Measurements from ENCODE around the gene MME.

DNA sequence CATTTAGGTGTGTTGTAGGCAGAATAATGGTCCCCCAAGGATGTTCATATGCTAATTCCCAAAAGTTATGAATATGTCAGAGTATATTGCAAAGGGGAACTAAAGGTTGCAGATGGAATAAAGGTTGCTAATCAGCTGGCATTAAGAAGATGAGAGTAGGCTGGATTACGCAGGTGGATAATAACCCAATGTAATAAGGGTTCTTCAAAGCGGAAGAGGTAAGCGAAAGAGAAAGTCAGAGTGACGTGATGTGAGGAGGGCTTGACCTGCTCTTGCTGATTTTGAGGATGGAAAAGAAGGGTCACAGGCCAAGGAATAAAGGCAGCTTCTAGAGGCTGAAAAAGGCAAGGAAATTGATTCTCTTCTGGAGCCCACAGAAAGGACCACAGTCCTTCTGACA lies 109.4 kb downstream of the MME start:
- TF ChIP-seq, protein P1, sequence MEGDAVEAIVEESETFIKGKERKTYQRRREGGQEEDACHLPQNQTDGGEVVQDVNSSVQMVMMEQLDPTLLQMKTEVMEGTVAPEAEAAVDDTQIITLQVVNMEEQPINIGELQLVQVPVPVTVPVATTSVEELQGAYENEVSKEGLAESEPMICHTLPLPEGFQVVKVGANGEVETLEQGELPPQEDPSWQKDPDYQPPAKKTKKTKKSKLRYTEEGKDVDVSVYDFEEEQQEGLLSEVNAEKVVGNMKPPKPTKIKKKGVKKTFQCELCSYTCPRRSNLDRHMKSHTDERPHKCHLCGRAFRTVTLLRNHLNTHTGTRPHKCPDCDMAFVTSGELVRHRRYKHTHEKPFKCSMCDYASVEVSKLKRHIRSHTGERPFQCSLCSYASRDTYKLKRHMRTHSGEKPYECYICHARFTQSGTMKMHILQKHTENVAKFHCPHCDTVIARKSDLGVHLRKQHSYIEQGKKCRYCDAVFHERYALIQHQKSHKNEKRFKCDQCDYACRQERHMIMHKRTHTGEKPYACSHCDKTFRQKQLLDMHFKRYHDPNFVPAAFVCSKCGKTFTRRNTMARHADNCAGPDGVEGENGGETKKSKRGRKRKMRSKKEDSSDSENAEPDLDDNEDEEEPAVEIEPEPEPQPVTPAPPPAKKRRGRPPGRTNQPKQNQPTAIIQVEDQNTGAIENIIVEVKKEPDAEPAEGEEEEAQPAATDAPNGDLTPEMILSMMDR (conservative IDR thresholded peaks at IDR 0.05; ENCODE audit: low read length) = no peak
- TF ChIP-seq EZH2phosphoT487 (IDR thresholded peaks at IDR 0.05; ENCODE audit: borderline replicate concordance, low read depth, low read length) = no peak
